Peyer's patch (tissue), 4 donors: ENCODE data around the gene ATRIP.
"Not testable (repeated sequence)": the region's sequence is repeated elsewhere in the genome, so short reads cannot be mapped to it uniquely, and the experiment has no call there.

Source experiments
- CTCF ChIP-seq, 6 experiments: fragments of 450-650 bp in 4 of 6; fragments of 200-600 bp in 2 of 6; sonication (generic) in 1 of 6; IDR thresholded peaks; one replicate each; pipeline ENCODE4 v1.5.1; 2017 to 2019; ENCODE audit warnings: antibody characterized with exemption in 6 of 6, mild to moderate bottlenecking in 3 of 6, moderate library complexity in 1 of 6
- POLR2A ChIP-seq, 2 donors: fragments of 450-650 bp; IDR thresholded peaks; one replicate each; pipeline ENCODE4 v1.5.1; 2017; ENCODE audit warnings: antibody characterized with exemption in 2 of 2, mild to moderate bottlenecking in 2 of 2, moderate library complexity in 2 of 2

DNA sequence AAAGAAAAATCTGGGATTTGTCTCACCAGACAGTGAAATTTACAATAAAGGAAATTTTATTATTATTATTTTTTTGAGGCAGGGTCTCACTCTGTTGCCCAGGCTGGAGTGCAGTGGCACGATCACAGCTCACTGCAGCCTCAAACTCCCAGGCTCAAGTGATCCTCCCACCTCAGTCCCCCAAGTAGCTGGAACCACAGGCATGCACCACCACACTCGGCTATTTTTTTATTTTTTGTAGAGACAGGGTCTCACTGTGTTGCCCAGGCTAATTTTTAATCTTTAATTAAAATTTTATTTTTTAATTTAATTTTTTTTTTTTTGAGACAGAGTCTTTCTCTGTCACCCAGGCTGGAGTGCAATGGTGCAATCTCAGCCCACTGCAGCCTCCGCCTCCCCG is 27.5 kb downstream of the ATRIP start:
- not testable (repeated sequence) for TF ChIP-seq POLR2A, CTCF (IDR thresholded peaks at IDR 0.05)
